ENCODE results near the gene C1QTNF5.
A peak's percentile ranks its signal among the peaks of the same experiment; 100 is the strongest.
"Not testable (repeated sequence)": the region's sequence is repeated elsewhere in the genome, so short reads cannot be mapped to it uniquely, and the experiment has no call there.

The C1QTNF5 gene

GRCh38 chr11:119340335-119341221 lies at the start of gene C1QTNF5:
TSS of gene C1QTNF5 (minus strand) at chr11:119340883. CDS start at chr11:119340397, 486 bp downstream.
- no peak for DNase-seq (ENCODE audit: low read depth in 2 of 2, low spot score in 1 of 2)

- no peak for DNase-seq (ENCODE audit: low read depth in 2 of 2, low spot score in 1 of 2)
These were observed 49.0 kb upstream of the C1QTNF5 start for GRCh38 chr11:119389611-119390254.

- no peak for DNase-seq (ENCODE audit: low read depth in 2 of 2, low spot score in 1 of 2)
These were observed 47.4 kb upstream of the C1QTNF5 start for GRCh38 chr11:119388103-119388502.

GRCh38 chr11:119384332-119384731 lies 43.6 kb upstream of the C1QTNF5 start:
- DNase-seq (ENCODE audit: low read depth in 2 of 2, low spot score in 1 of 2), result no peak

- DNase-seq (ENCODE audit: low read depth in 2 of 2, low spot score in 1 of 2), result not testable (repeated sequence)
These were observed 41.8 kb upstream of the C1QTNF5 start for GRCh38 chr11:119382513-119382912.

- no peak for DNase-seq (ENCODE audit: low read depth in 2 of 2, low spot score in 1 of 2)
These were observed 41.4 kb upstream of the C1QTNF5 start for GRCh38 chr11:119382101-119382500.

GRCh38 chr11:119381181-119381988 lies 40.7 kb upstream of the C1QTNF5 start, which contains the start of gene USP2:
TSS of gene USP2 (minus strand) at chr11:119381690. CDS start at chr11:119373480, 8,210 bp downstream.
- peak; percentile 92 for DNase-seq (ENCODE audit: low read depth in 2 of 2, low spot score in 1 of 2)

- no peak for DNase-seq (ENCODE audit: low read depth in 2 of 2, low spot score in 1 of 2)
These were observed 40.1 kb upstream of the C1QTNF5 start for GRCh38 chr11:119380827-119381180.

GRCh38 chr11:119380160-119380826 lies 39.6 kb upstream of the C1QTNF5 start:
- no peak for DNase-seq (ENCODE audit: low read depth in 2 of 2, low spot score in 1 of 2)

- no peak for DNase-seq (ENCODE audit: low read depth in 2 of 2, low spot score in 1 of 2)
These were observed 38.3 kb upstream of the C1QTNF5 start for GRCh38 chr11:119378851-119379465.

- no peak for DNase-seq (ENCODE audit: low read depth in 2 of 2, low spot score in 1 of 2)
These were observed 37.4 kb upstream of the C1QTNF5 start for GRCh38 chr11:119377961-119378667.

GRCh38 chr11:119377112-119377901 lies 36.6 kb upstream of the C1QTNF5 start:
- DNase-seq (ENCODE audit: low read depth in 2 of 2, low spot score in 1 of 2), result no peak

GRCh38 chr11:119376197-119376847 lies 35.6 kb upstream of the C1QTNF5 start:
- no peak for DNase-seq (ENCODE audit: low read depth in 2 of 2, low spot score in 1 of 2)

GRCh38 chr11:119375337-119376196 lies 34.9 kb upstream of the C1QTNF5 start:
- DNase-seq (ENCODE audit: low read depth in 2 of 2, low spot score in 1 of 2), result no peak

- DNase-seq (ENCODE audit: low read depth in 2 of 2, low spot score in 1 of 2), result no peak
These were observed 34.1 kb upstream of the C1QTNF5 start for GRCh38 chr11:119374632-119375336.

- DNase-seq (ENCODE audit: low read depth in 2 of 2, low spot score in 1 of 2), result no peak
These were observed 33.4 kb upstream of the C1QTNF5 start for GRCh38 chr11:119373921-119374631.
